ENCODE data around the gene WDR33. TPM values are rescaled to one million over a fixed set of nuclear protein-coding genes. Genes with fewer than 3 reads are reported as not detected.

Gene WDR33
- total RNA-seq, 2 donors from 2014 or later, result 25.4 to 41.9 TPM

DNA sequence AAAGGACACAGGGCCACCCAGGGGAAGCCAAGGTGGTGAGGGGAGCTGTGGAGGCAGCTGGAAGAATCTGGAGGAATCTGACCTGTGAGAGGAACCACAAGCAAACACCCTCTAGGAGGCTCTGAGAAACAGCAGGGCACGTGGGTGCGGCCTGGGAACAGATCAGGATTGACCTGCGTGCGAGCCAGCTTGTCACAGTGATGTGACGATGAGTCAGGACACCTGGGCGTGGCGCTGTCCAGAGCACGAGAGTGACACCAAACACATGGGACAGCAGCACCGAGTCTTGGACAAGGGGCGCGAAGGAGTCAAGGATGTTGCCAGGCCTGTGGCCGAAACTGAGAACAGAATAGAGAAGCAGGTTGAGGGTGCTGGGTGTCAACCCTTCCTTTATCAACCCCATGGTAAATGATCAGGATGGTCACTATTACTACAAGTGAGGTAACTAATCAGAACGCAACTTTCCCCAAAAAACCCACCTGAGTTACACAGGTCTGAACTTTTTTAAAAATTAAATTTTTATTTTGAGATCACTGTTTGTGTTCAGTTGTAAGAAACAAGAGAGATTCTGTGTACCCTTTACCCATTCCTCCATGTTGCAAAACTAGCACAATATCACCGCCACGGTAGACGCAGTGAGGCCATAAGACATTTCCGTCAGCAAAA is 110.3 kb downstream of the WDR33 start:
- Histone ChIP-seq H3K36me3 (no peaks in the 10 kb centered on the region), H3K27ac (peak overlapping the region; percentile 87 to 93), H3K9me3 (no peaks in the 10 kb centered on the region), H3K4me1 (replicated peaks) (peaks cover 12% of the 10 kb centered on the region), H3K4me3 (peak overlapping the region; percentile 54 to 73), H3K27me3 (replicated peaks; ENCODE audit: insufficient read depth) (peaks cover 1% of the 10 kb centered on the region)
- intact Hi-C loops (cut with DNase I), result no loop called here
- DNase-seq (ENCODE audit: low spot score), result no peak
- TF ChIP-seq, protein P1, sequence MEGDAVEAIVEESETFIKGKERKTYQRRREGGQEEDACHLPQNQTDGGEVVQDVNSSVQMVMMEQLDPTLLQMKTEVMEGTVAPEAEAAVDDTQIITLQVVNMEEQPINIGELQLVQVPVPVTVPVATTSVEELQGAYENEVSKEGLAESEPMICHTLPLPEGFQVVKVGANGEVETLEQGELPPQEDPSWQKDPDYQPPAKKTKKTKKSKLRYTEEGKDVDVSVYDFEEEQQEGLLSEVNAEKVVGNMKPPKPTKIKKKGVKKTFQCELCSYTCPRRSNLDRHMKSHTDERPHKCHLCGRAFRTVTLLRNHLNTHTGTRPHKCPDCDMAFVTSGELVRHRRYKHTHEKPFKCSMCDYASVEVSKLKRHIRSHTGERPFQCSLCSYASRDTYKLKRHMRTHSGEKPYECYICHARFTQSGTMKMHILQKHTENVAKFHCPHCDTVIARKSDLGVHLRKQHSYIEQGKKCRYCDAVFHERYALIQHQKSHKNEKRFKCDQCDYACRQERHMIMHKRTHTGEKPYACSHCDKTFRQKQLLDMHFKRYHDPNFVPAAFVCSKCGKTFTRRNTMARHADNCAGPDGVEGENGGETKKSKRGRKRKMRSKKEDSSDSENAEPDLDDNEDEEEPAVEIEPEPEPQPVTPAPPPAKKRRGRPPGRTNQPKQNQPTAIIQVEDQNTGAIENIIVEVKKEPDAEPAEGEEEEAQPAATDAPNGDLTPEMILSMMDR (IDR thresholded peaks at IDR 0.05), result no peak
- TF ChIP-seq POLR2A (IDR thresholded peaks at IDR 0.05) (no peak), POLR2AphosphoS5 (IDR thresholded peaks at IDR 0.05) (no peak)
- WGBS, result 52% methylated on average over 17 of the region's 17 CpGs

DNA sequence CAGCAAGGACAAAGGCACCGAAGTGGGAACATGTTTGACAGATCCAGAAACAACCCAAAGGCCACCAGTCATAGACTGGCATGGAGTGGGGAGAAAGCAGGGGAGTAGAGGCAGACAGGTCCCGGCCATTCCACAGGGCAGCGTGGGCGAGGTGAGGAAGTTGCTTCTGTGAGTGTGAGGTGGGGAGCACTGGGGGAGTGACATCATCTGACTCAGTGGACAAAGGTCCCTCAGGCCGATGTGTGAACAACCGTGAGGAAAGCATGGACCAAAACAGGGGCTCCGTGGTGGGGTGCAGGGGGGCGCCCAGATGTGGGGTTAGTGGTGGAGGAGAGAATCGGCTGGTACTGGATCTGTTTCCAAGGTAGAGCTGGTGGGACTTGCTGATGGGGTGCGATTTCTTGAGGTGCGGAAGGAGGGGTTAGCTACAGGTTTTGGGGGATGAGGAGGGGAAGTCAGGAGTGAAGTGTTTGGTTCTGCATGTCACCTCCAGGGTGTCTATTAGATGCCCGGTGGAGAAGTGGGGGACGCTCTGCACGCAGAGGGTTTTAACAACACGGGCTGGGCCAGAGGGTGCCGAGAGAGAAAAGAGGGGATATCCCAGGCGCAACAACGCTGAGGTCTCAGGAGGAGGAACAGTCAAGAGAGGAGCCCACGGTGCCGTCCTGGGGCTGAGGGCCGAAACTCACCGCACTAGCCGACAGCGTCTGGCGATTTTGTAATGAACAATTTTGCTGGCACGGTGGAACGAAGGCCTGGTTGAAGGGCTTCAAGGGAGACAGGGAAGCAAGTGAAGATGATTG is 112.2 kb downstream of the WDR33 start:
- Histone ChIP-seq H3K27me3 (replicated peaks; ENCODE audit: insufficient read depth) (peaks cover 1% of the 10 kb centered on the region), H3K9me3 (no peaks in the 10 kb centered on the region), H3K4me3 (no peak overlapping the region), H3K36me3 (no peaks in the 10 kb centered on the region), H3K4me1 (replicated peaks) (peaks cover 12% of the 10 kb centered on the region), H3K27ac (no peak overlapping the region)
- TF ChIP-seq POLR2A (IDR thresholded peaks at IDR 0.05), result no peak
- TF ChIP-seq POLR2AphosphoS5 (IDR thresholded peaks at IDR 0.05), result no peak
- TF ChIP-seq, protein P1 (IDR thresholded peaks at IDR 0.05), result no peak
- DNase-seq (ENCODE audit: low spot score), result no peak
- WGBS, result 93% methylated on average over 27 of the region's 27 CpGs
- intact Hi-C loops (cut with DNase I), result loop anchor here (5.0 kb wide), 1 partner anchor 191 kb away; no protein-coding TSS in a partner anchor

DNA sequence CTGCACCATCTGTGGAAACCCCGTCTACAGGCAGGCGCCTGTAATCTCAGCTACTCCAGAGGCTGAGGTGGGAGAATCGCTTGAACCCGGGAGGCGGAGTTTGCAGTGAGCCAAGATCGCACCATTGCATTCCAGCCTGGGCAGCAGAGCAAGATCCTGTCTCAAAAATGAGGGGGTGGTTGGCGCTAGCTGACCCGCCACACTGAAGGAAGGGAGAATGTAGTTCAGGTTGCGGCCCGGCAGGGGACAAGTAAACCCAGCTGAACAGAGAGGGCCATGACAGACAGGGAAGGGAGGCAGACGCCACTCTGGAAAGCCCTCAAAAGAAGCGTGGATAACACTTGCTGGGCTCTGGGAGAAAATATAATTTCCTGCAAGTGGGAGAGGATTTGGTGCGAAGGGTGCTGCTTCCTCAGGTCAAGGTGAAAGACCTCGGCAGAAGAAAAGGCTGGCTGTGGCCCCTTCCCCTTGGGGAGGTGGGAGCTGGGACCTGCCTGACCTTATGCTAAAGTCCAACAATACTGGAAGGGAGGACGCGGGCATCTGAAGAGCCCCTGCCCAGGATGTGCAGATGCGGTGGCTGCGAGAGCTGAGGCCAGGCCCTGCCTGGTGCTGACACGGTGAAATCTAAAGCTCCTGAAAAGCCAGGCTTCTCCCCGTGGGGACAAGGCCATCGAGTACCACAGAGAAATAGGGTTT is 113.3 kb downstream of the WDR33 start:
- intact Hi-C loops (cut with DNase I), result loop anchor here (5.0 kb wide), 1 partner anchor 190 kb away; no protein-coding TSS in a partner anchor
- TF ChIP-seq, protein P1 (IDR thresholded peaks at IDR 0.05), result no peak
- no peak for TF ChIP-seq POLR2AphosphoS5 (IDR thresholded peaks at IDR 0.05)
- DNase-seq (ENCODE audit: low spot score), result no peak
- peaks cover 5% of the 10 kb centered on the region for H3K4me1 ChIP-seq (replicated peaks)
- no peak overlapping the region for H3K4me3 ChIP-seq
- H3K27me3 ChIP-seq (replicated peaks; ENCODE audit: insufficient read depth), result peaks cover 1% of the 10 kb centered on the region
- H3K36me3 ChIP-seq, result no peaks in the 10 kb centered on the region
- WGBS, result 92% methylated on average over 21 of the region's 21 CpGs
- no peak overlapping the region for H3K27ac ChIP-seq
- H3K9me3 ChIP-seq, result no peaks in the 10 kb centered on the region

DNA sequence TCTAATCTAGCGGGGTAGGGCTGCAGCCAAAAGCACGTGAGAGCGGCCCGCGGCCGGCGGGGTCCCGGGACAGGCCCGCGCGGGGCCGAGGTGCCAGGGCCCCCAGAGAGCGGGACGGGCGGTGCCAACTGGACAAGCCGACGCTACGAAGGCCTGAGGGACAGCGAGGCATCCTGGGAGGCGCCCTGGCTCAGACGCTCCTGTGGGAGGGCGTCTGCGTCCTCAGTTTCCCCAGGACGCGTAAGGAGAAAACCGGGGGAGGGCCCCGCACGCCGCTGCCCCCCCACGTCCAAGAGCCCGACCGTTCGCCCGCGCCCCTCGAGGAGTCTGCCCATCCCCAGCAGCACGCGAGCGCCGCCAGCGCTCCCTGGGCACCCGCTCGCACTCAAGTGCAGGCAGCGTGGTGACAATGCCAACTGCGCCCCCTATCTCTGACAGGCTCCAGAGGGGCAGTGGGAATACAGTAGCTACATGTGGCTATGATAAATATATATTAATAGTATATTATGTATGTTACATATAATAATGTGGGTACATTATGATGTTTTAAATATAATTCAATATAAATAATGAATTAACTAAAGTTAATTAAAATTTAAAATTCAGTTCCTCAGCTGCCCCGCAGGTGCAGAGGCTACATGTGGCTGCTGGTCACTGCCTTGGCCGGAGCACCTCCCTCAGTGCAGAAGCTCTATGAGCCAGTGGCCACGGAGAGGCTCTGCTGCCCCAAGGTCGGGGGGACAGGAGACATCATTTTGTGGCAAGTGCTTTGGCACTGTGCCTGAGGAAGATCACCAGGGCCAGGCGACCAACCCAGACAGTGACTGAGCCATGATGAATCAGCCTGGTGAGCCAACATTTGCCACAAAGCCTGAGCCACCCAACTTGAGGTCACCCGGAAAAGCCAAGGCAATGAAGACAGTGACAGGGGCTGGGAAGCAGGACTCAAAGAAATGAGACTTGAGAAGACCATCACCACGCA is 115.2 kb downstream of the WDR33 start:
- 49% methylated on average over 51 of the region's 52 CpGs for WGBS

More for the DNA sequence above, 115.2 kb downstream of the WDR33 start:
- no peak overlapping the region for H3K27ac ChIP-seq
- H3K27me3 ChIP-seq (replicated peaks; ENCODE audit: insufficient read depth), result peaks cover 1% of the 10 kb centered on the region
- H3K36me3 ChIP-seq, result no peaks in the 10 kb centered on the region
- DNase-seq (ENCODE audit: low spot score), result peak; percentile 37
- H3K9me3 ChIP-seq, result no peaks in the 10 kb centered on the region
- intact Hi-C loops (cut with DNase I), result loop anchor here (2.0 to 5.0 kb wide), 2 partner anchors 45 to 188 kb away; no protein-coding TSS in a partner anchor
- TF ChIP-seq, protein P1 (IDR thresholded peaks at IDR 0.05), result peak; percentile 15 to 49 (median 38)
- no peak for TF ChIP-seq POLR2A (IDR thresholded peaks at IDR 0.05)
- H3K4me1 ChIP-seq (replicated peaks), result no peaks in the 10 kb centered on the region
- H3K4me3 ChIP-seq, result peak overlapping the region; percentile 16 to 20
